GM12801 (cell line): ENCODE data around the gene RNF167.

ENCODE experiments used
- CTCF ChIP-seq: IDR thresholded peaks from one replicate; pipeline ENCODE4 v1.5.1; 2011; ENCODE audit warnings: control low read depth; ENCODE audit not compliant: insufficient read length; ENCODE audit errors: extremely low read depth

The RNF167 gene

GRCh38 chr17:4908301-4908700, 31.8 kb upstream of the RNF167 start:
- TF ChIP-seq CTCF: no peak

DNA sequence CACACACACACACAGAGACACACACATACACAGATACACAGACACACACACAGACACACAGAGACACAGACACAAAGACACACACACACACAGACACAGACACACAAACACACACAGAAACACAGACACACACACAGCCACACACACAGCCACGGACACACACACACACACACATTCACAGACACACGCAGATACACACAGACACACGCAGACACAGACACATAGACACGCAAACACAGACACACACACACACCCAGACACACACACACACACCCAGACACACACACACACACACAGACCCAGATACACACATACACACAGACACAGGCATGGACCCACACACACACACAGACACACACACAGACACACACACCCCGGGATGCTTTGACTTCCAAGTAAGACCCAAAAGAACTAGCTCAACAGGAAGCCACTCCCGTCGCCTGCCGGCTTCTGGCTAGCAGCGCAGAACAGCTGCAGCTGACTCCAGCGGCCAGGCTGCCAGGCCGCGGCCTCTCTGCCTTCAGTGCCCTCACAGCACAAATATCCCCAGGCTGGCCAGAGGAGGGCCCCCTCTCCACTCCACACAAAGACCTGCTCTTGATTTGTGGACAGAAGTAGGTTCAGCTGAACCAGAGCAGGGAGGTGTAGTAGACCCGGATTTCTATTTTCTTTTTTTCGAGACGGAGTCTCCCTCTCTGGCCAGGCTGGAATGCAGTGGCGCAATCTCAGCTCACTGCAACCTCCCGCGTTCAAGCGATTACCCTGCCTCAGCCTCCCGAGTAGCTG, 31.2 kb upstream of the RNF167 start:
- TF ChIP-seq CTCF: no peak

GRCh38 chr17:4913994-4914393, 26.1 kb upstream of the RNF167 start:
- TF ChIP-seq CTCF: no peak

DNA sequence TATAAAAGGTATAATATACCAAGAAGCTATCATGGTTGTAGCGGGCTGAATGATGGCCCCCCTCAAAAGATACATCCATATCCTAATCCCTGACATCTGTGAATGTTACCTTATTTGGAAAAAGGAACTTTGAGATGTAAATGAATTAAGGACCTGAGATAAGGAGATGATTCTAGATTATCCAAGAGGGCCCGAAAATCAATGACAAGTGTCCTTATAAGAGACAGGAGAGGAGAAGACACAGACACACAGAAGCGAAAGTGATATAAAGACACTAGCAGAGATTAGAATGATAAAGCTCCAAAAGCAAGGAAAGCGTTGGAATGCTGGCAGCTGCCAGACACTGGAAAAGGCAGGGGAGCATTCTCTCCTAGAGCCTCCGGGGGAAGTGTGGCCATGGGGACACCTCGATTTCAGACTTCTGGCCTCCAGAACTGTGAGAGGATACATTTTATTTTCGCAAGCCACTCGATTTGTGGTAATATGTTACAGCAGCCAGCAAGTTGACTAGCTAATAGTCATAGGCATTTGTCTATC, 20.5 kb upstream of the RNF167 start:
- no peak for TF ChIP-seq CTCF

GRCh38 chr17:4920351-4921048, 19.6 kb upstream of the RNF167 start:
- no peak for TF ChIP-seq CTCF

DNA sequence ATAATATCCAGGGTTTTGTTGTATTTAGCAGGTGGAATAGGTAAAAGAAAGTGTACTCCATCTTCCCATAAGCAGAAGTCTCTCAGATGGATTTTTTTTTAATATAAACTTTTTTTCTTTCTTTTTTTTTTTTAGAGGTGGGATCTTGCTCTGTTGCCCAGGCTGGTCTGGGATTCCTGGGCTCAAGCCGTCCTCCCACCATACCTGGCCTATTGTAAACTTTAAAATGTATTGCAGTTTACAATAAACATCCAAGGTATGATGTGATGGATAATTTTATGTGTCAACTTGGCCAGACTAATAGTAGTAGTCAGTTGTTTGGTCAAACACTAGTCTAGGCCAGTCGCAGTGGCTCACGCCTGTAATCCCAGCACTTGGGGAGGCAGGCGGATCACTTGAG, 18.7 kb upstream of the RNF167 start:
- TF ChIP-seq CTCF: no peak

- TF ChIP-seq CTCF: no peak
Observed at GRCh38 chr17:4928881-4929280, 11.2 kb upstream of the RNF167 start.
